Endodermal cell (in vitro differentiated cells): Measurements from ENCODE around the gene FBXL19. TPM values are rescaled to one million over a fixed set of nuclear protein-coding genes. Genes with fewer than 3 reads are reported as not detected.

ENCODE experiments used
- DNase-seq: peaks from one replicate; pipeline ENCODE4 v3.0.0-alpha.2; 2017
- H3K27ac ChIP-seq: 2 replicates; pipeline ENCODE4 v1.5.1; 2013; ENCODE audit warnings: mild to moderate bottlenecking, low read depth, low read length, moderate library complexity
- H3K27me3 ChIP-seq: 2 replicates; pipeline ENCODE4 v1.6.1; 2013; ENCODE audit warnings: mild to moderate bottlenecking, low read length, moderate library complexity; ENCODE audit not compliant: insufficient read depth, control insufficient read depth, poor library complexity, severe bottlenecking
- H3K36me3 ChIP-seq: 2 replicates; pipeline ENCODE4 v1.7.0; 2013; ENCODE audit warnings: mild to moderate bottlenecking, low read length, moderate library complexity; ENCODE audit not compliant: control insufficient read depth, insufficient read depth
- H3K4me1 ChIP-seq: one replicate; pipeline ENCODE4 v1.7.0; 2013; ENCODE audit warnings: low read length; ENCODE audit not compliant: control insufficient read depth, insufficient read depth
- H3K4me3 ChIP-seq: 2 replicates; pipeline ENCODE4 v1.5.1; 2013; ENCODE audit warnings: mild to moderate bottlenecking, low read length, moderate library complexity
- H3K9ac ChIP-seq: 2 replicates; pipeline ENCODE4 v1.6.1; 2013; ENCODE audit warnings: mild to moderate bottlenecking, low read length, moderate library complexity; ENCODE audit not compliant: poor library complexity, severe bottlenecking; ENCODE audit errors: extremely low read depth
- H3K9me3 ChIP-seq: 2 replicates; pipeline ENCODE4 v1.6.1; 2013; ENCODE audit warnings: mild to moderate bottlenecking, low read length, moderate library complexity; ENCODE audit not compliant: control insufficient read depth
- H3K27ac Mint-ChIP-seq: 2 replicates; pipeline ENCODE4 v1.8.0; 2020; ENCODE audit warnings: mixed read lengths
- H3K27me3 Mint-ChIP-seq: 2 replicates; pipeline ENCODE4 v1.8.0; 2021; ENCODE audit warnings: mild to moderate bottlenecking, mixed read lengths; ENCODE audit not compliant: insufficient read depth
- H3K36me3 Mint-ChIP-seq: 2 replicates; pipeline ENCODE4 v1.8.0; 2020; ENCODE audit warnings: low read depth, mixed read lengths
- H3K4me1 Mint-ChIP-seq: 2 replicates; pipeline ENCODE4 v1.8.0; 2020; ENCODE audit warnings: mixed read lengths
- H3K4me3 Mint-ChIP-seq: 2 replicates; pipeline ENCODE4 v1.8.0; 2020; ENCODE audit warnings: mild to moderate bottlenecking, moderate library complexity, mixed read lengths
- H3K9me3 Mint-ChIP-seq: 2 replicates; pipeline ENCODE4 v1.8.0; 2020; ENCODE audit warnings: mild to moderate bottlenecking, mixed read lengths
- CTCF ChIP-seq: fragments of 200-600 bp; sonication (generic); conservative IDR thresholded peaks from 2 replicates; pipeline ENCODE4 v1.5.0; 2021; ENCODE audit warnings: antibody characterized with exemption, mild to moderate bottlenecking
- WGBS, 2 experiments: methylation state at CpG; one replicate each; pipeline versions ENCODE4 v1.1.5 to v1.1.7; 2013; ENCODE audit warnings: missing lambda C conversion rate in 2 of 2, mixed read lengths in 1 of 2; ENCODE audit not compliant: insufficient coverage in 1 of 2, insufficient read length in 1 of 2; 5-methylcytosine and 5-hydroxymethylcytosine counted together
- total RNA-seq, 2 donors: library from RNA; stranded (reverse); fragmentation: NEBNext Ultra II Directional in 1 of 2; extraction: Animal tissue kit (Norgen Biotek cat#: 25700) in 1 of 2; gene quantifications; 2 replicates in 1 of 2; 3 replicates in 1 of 2; pipeline ENCODE4 v1.2.1, GENCODE V29; 2021

Gene FBXL19
- total RNA-seq, 2 donors from 2014 or later = 74.0 to 84.3 TPM

GRCh38 chr16:30892670-30893416 lies 30.5 kb upstream of the FBXL19 start:
- Mint-ChIP-seq H3K9me3 (no peaks in the 10 kb centered on the region), H3K27me3 (no peaks in the 10 kb centered on the region), H3K4me1 (peaks cover 20% of the 10 kb centered on the region), H3K27ac (peak overlapping the region; percentile 30), H3K4me3 (peak overlapping the region; percentile 74), H3K36me3 (peaks cover 28% of the 10 kb centered on the region)
- DNase-seq = no peak
- H3K27me3 ChIP-seq = no peaks in the 10 kb centered on the region
- no peak overlapping the region for H3K27ac ChIP-seq
- no peaks in the 10 kb centered on the region for H3K9me3 ChIP-seq
- peaks cover 15% of the 10 kb centered on the region for H3K4me1 ChIP-seq
- H3K36me3 ChIP-seq = peaks cover 39% of the 10 kb centered on the region
- 78 to 88% methylated on average over 5 to 19 of the region's 20 CpGs for WGBS, 2 experiments
- peak overlapping the region; percentile 88 for H3K4me3 ChIP-seq
- H3K9ac ChIP-seq = peak overlapping the region; percentile 75
- TF ChIP-seq CTCF = no peak

- Mint-ChIP-seq H3K27ac (no peak overlapping the region), H3K4me1 (peaks cover 20% of the 10 kb centered on the region), H3K4me3 (peak overlapping the region; percentile 74), H3K36me3 (peaks cover 25% of the 10 kb centered on the region), H3K27me3 (no peaks in the 10 kb centered on the region), H3K9me3 (no peaks in the 10 kb centered on the region)
- peak; percentile 60 for DNase-seq
- Histone ChIP-seq H3K27ac (no peak overlapping the region), H3K9me3 (no peaks in the 10 kb centered on the region), H3K9ac (peak overlapping the region; percentile 75), H3K27me3 (no peaks in the 10 kb centered on the region), H3K4me3 (peak overlapping the region; percentile 88), H3K36me3 (peaks cover 34% of the 10 kb centered on the region), H3K4me1 (peaks cover 15% of the 10 kb centered on the region)
- no peak for TF ChIP-seq CTCF
- 7 to 20% methylated on average over 6 to 11 of the region's 11 CpGs for WGBS, 2 experiments
These were observed 30.0 kb upstream of the FBXL19 start for GRCh38 chr16:30893417-30893743.

- no peaks in the 10 kb centered on the region for H3K9me3 ChIP-seq
- 1 to 2% methylated on average over 33 to 97 of the region's 97 CpGs for WGBS, 2 experiments
- DNase-seq = peak; percentile 96
- peaks cover 29% of the 10 kb centered on the region for H3K36me3 ChIP-seq
- Mint-ChIP-seq H3K27ac (peak within 1 kb of the TSS; percentile 84), H3K27me3 (no peaks in the 10 kb centered on the region), H3K36me3 (peaks cover 20% of the 10 kb centered on the region), H3K4me1 (peaks cover 20% of the 10 kb centered on the region), H3K4me3 (peak within 1 kb of the TSS; percentile 74), H3K9me3 (no peaks in the 10 kb centered on the region)
- no peaks in the 10 kb centered on the region for H3K27me3 ChIP-seq
- H3K27ac ChIP-seq = no peak within 1 kb of the TSS
- H3K4me3 ChIP-seq = peak within 1 kb of the TSS; percentile 88
- H3K9ac ChIP-seq = peak within 1 kb of the TSS; percentile 75
- peaks cover 15% of the 10 kb centered on the region for H3K4me1 ChIP-seq
- TF ChIP-seq CTCF = peak; percentile 64
These were observed 29.4 kb upstream of the FBXL19 start, which contains the start of gene BCL7C for GRCh38 chr16:30893744-30894539. Gene BCL7C, minus strand, starts transcription at chr16:30894077. Its CDS starts 133 bp downstream, at chr16:30893944.
